ENCODE measurements around the gene NR3C1.

DNA sequence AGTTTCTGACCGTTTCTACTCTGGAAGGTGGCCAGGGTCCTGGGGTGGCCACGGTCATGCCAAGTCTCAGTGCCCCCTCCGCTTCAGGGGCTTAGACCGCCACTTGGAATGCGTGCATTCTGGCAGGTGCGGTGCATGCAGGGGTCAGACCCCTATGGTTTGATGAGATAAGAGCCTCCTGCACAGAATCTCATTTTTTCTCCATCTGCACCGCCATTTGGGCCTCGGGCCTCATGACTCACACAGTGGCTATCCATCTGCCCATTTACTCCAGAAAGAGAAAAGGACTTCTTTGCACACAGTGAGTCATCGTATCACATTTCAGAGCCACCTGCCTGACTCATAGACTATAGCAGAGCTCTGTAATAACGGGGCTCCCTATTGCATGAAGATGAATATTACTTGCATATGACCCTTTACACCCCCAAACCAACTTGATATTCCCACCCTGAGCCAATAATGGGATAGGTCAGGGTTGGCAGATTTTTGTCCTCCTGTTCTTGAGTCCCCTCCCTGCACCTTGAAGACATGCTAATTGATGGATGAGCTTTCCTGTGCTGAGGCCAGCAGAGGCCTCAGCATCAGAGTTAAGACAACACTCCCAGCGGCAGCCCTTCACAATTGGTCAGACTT is 157.4 kb downstream of the NR3C1 start:
- TF ChIP-seq CTCF (conservative IDR thresholded peaks at IDR 0.05 in 1 of 2, IDR thresholded peaks at IDR 0.05 in 1 of 2; ENCODE audit: extremely low read depth in 1 of 2, insufficient read depth in 1 of 2, low read depth in 1 of 2, low read length in 2 of 2) (no peak), EZH2 (IDR thresholded peaks at IDR 0.05; ENCODE audit: borderline replicate concordance, low read length) (no peak)
